ENCODE measurements around the gene C12orf57.

The C12orf57 gene

GRCh38 chr12:6943722-6944380 lies at the start of gene C12orf57, which contains the start of gene RNU7-1:
Gene C12orf57 (plus strand): TSS chr12:6944022. CDS start chr12:6944122, 100 bp downstream.
Gene RNU7-1 (plus strand): TSS chr12:6943816.
- no peak for TF ChIP-seq CTCF (IDR thresholded peaks at IDR 0.05; ENCODE audit: low read depth, low read length)
- DNase-seq (ENCODE audit: extremely low read depth, low read depth) = no peak

GRCh38 chr12:6894321-6894720 lies 49.5 kb upstream of the C12orf57 start:
- TF ChIP-seq CTCF (IDR thresholded peaks at IDR 0.05; ENCODE audit: low read depth, low read length) = no peak
- no peak for DNase-seq (ENCODE audit: extremely low read depth, low read depth)

GRCh38 chr12:6896846-6897435 lies 46.9 kb upstream of the C12orf57 start:
- DNase-seq (ENCODE audit: extremely low read depth, low read depth) = no peak
- TF ChIP-seq CTCF (IDR thresholded peaks at IDR 0.05; ENCODE audit: low read depth, low read length) = no peak

GRCh38 chr12:6899427-6899826 lies 44.4 kb upstream of the C12orf57 start:
- DNase-seq (ENCODE audit: extremely low read depth, low read depth) = no peak
- TF ChIP-seq CTCF (IDR thresholded peaks at IDR 0.05; ENCODE audit: low read depth, low read length) = no peak

- no peak for TF ChIP-seq CTCF (IDR thresholded peaks at IDR 0.05; ENCODE audit: low read depth, low read length)
- DNase-seq (ENCODE audit: extremely low read depth, low read depth) = no peak
These were observed 43.8 kb upstream of the C12orf57 start for GRCh38 chr12:6899837-6900519.

GRCh38 chr12:6902448-6902847 lies 41.4 kb upstream of the C12orf57 start:
- DNase-seq (ENCODE audit: extremely low read depth, low read depth) = no peak
- no peak for TF ChIP-seq CTCF (IDR thresholded peaks at IDR 0.05; ENCODE audit: low read depth, low read length)

- DNase-seq (ENCODE audit: extremely low read depth, low read depth) = no peak
- TF ChIP-seq CTCF (IDR thresholded peaks at IDR 0.05; ENCODE audit: low read depth, low read length) = no peak
These were observed 40.1 kb upstream of the C12orf57 start for GRCh38 chr12:6903722-6904121.
